Keratinocyte (primary cell): Measurements from ENCODE around the gene GPR85. TPM values are rescaled to one million over a fixed set of nuclear protein-coding genes. Genes with fewer than 3 reads are reported as not detected.
A peak's percentile ranks its signal among the peaks of the same experiment; 100 is the strongest.

Experiments used
- DNase-seq: peaks from one replicate; pipeline ENCODE4 v3.0.0-alpha.2; 2011; ENCODE audit warnings: low read depth, missing footprints, low spot score
- FAIRE-seq: peaks from 2 replicates; lab custom pipeline; 2011; peaks lifted over from hg19 to GRCh38; lab: Jason Lieb, UNC
- H2AFZ ChIP-seq: 2 replicates; pipeline ENCODE4 v1.6.0; 2012; ENCODE audit warnings: low read length, control low read depth, inconsistent platforms; ENCODE audit not compliant: control insufficient read depth
- H3K27ac ChIP-seq: 2 replicates; pipeline ENCODE4 v1.5.1; 2011; ENCODE audit warnings: low read length; ENCODE audit not compliant: control insufficient read depth, insufficient read depth
- H3K27me3 ChIP-seq: 3 replicates; pipeline ENCODE4 v1.6.0; 2011; ENCODE audit warnings: low read length; ENCODE audit not compliant: control insufficient read depth, insufficient read depth; ENCODE audit errors: extremely low read depth
- H3K36me3 ChIP-seq, 2 experiments: 2 replicates in 1 of 2; 3 replicates in 1 of 2; pipeline ENCODE4 v1.5.1; 2011; ENCODE audit warnings: low read length in 2 of 2, mild to moderate bottlenecking in 1 of 2; ENCODE audit not compliant: control insufficient read depth in 2 of 2, insufficient read depth in 2 of 2; ENCODE audit errors: extremely low read depth in 1 of 2
- H3K4me1 ChIP-seq: 3 replicates; pipeline ENCODE4 v1.5.1; 2011; ENCODE audit warnings: low read length; ENCODE audit not compliant: control insufficient read depth, insufficient read depth; ENCODE audit errors: extremely low read depth
- H3K4me2 ChIP-seq: 3 replicates; pipeline ENCODE4 v1.6.0; 2011; ENCODE audit warnings: low read depth, low read length; ENCODE audit not compliant: control insufficient read depth, insufficient read depth; ENCODE audit errors: extremely low read depth
- H3K4me3 ChIP-seq, 3 experiments: fragments of 200-600 bp in 1 of 3; sonication (generic) in 1 of 3; 2 replicates in 2 of 3; 3 replicates in 1 of 3; pipeline ENCODE4 v1.5.1; 2011 to 2016; ENCODE audit warnings: low read length in 3 of 3, mild to moderate bottlenecking in 3 of 3, control low read depth in 2 of 3, inconsistent platforms in 1 of 3, low read depth in 1 of 3, mixed read lengths in 1 of 3, mixed run types in 1 of 3, moderate library complexity in 1 of 3; ENCODE audit not compliant: control insufficient read depth in 2 of 3, insufficient read depth in 2 of 3; ENCODE audit errors: extremely low read depth in 1 of 3
- H3K79me2 ChIP-seq: 2 replicates; pipeline ENCODE4 v1.6.0; 2012; ENCODE audit warnings: low read length; ENCODE audit not compliant: control insufficient read depth, insufficient read depth
- H3K9ac ChIP-seq: 3 replicates; pipeline ENCODE4 v1.6.0; 2011; ENCODE audit warnings: low read length; ENCODE audit not compliant: control insufficient read depth, insufficient read depth; ENCODE audit errors: extremely low read depth
- H3K9me1 ChIP-seq: 3 replicates; pipeline ENCODE4 v1.6.0; 2011; ENCODE audit warnings: low read length; ENCODE audit not compliant: control insufficient read depth, insufficient read depth; ENCODE audit errors: extremely low read depth
- H3K9me3 ChIP-seq: 2 replicates; pipeline ENCODE4 v1.5.1; 2012; ENCODE audit warnings: low read depth, low read length; ENCODE audit not compliant: control insufficient read depth
- H4K20me1 ChIP-seq: 3 replicates; pipeline ENCODE4 v1.6.0; 2011; ENCODE audit warnings: low read length; ENCODE audit not compliant: control insufficient read depth, insufficient read depth; ENCODE audit errors: extremely low read depth
- CTCF ChIP-seq, 3 experiments: IDR thresholded peaks in 1 of 3; conservative IDR thresholded peaks in 1 of 3; optimal IDR thresholded peaks in 1 of 3; 2 replicates in 2 of 3; 3 replicates in 1 of 3; pipeline versions ENCODE3 to v1.5.1; 2011; ENCODE audit warnings: low read length in 3 of 3, mild to moderate bottlenecking in 3 of 3, moderate library complexity in 2 of 3, control low read depth in 1 of 3, inconsistent platforms in 1 of 3; ENCODE audit not compliant: insufficient read depth in 2 of 3; ENCODE audit errors: extremely low read depth in 1 of 3
- EZH2 ChIP-seq: IDR thresholded peaks from one replicate; pipeline ENCODE4 v1.6.1; 2012; ENCODE audit warnings: inconsistent platforms, mild to moderate bottlenecking, low read length, moderate library complexity
- dilution Hi-C: fragments of 300-500 bp; cut with MboI; formaldehyde crosslinking; loops from one replicate; pipeline ENCODE4 v1.7.0; 2020; ENCODE audit warnings: low sequenced_read_pairs; ENCODE audit not compliant: extremely low pct_ligation_motif_present
- polyA plus RNA-seq, 5 experiments: library from polyadenylated mRNA; depleted of rRNA in 3 of 5; stranded (reverse) in 3 of 5; stranded (forward) in 1 of 5; unstranded in 1 of 5; fragments of >200 nt; gene quantifications; 1 replicate in 1 of 5; 2 replicates in 3 of 5; 3 replicates in 1 of 5; pipeline versions ENCODE4 v1.2.1 to v1.2.3, GENCODE V29; 2011 to 2012; ENCODE audit warnings: missing spikeins in 2 of 5, low read depth in 1 of 5, low replicate concordance in 1 of 5

The GPR85 gene
- polyA plus RNA-seq, 1 donor (not counting 4 experiments of a cell fraction or from before 2014, with no cell fraction given) = 2.0 TPM

DNA sequence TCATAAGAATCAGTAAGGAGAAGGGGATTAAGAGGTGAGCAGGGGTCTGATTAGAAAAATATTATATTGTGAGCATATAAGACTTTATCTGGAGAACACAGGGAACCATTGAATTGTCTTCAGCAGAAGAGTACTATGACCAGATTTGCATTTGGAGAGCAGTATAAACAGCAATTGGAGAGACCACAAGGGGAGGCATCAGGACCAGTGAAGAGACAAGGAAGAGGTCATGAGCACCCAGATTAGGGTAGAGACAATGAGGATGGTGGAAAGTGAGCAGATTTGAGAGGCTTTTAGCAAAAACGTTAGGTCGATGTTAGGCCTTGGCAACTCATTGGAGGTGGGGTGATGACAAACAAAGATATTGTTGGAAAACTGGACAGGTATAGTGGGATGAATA lies 44.7 kb upstream of the GPR85 start:
- no peaks in the 10 kb centered on the region for H3K9me3 ChIP-seq
- no peaks in the 10 kb centered on the region for H3K9me1 ChIP-seq
- no peak overlapping the region for H3K27ac ChIP-seq
- no peak for DNase-seq
- H4K20me1 ChIP-seq = no peaks in the 10 kb centered on the region
- H3K27me3 ChIP-seq = no peaks in the 10 kb centered on the region
- no peak overlapping the region for H3K4me3 ChIP-seq
- H3K79me2 ChIP-seq = no peaks in the 10 kb centered on the region
- no peak for TF ChIP-seq CTCF (optimal IDR thresholded peaks at IDR 0.05 in 1 of 3, IDR thresholded peaks at IDR 0.05 in 1 of 3, conservative IDR thresholded peaks at IDR 0.05 in 1 of 3; ENCODE audit: extremely low read depth in 1 of 3, insufficient read depth in 2 of 3, low read length in 3 of 3)
- no peak overlapping the region for H3K9ac ChIP-seq
- no peak overlapping the region for H2AFZ ChIP-seq
- no peaks in the 10 kb centered on the region for H3K36me3 ChIP-seq
- dilution Hi-C loops = no loop called here
- no peaks in the 10 kb centered on the region for H3K4me1 ChIP-seq
- no peak for FAIRE-seq
- no peak overlapping the region for H3K4me2 ChIP-seq

DNA sequence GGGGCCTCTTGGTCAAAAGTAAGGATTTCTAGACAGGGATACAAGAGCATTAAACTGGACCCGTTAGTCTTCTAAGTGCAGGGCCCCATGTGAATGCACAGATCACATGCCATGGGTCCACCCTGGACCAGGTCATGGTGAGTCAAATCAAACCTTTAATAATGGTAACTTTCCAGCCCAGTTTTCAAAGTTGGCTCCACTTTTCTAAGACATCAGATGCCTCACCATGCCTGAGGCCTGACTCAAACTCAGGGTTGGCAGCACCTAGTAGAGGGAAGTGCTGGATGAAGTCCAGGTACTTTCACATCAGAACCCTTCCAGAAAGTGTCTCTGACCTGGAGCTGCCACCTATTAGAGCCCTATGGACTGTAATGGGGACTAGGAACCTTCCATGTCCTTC lies 41.4 kb upstream of the GPR85 start:
- Histone ChIP-seq H2AFZ (peak overlapping the region; percentile 2), H3K9ac (no peak overlapping the region), H3K27ac (no peak overlapping the region), H3K36me3 (no peaks in the 10 kb centered on the region), H3K9me3 (no peaks in the 10 kb centered on the region), H3K79me2 (no peaks in the 10 kb centered on the region), H3K27me3 (no peaks in the 10 kb centered on the region), H3K4me3 (no peak overlapping the region), H3K9me1 (no peaks in the 10 kb centered on the region), H3K4me2 (no peak overlapping the region), H3K4me1 (no peaks in the 10 kb centered on the region), H4K20me1 (no peaks in the 10 kb centered on the region)
- dilution Hi-C loops = no loop called here
- TF ChIP-seq CTCF (optimal IDR thresholded peaks at IDR 0.05 in 1 of 3, IDR thresholded peaks at IDR 0.05 in 1 of 3, conservative IDR thresholded peaks at IDR 0.05 in 1 of 3; ENCODE audit: extremely low read depth in 1 of 3, insufficient read depth in 2 of 3, low read length in 3 of 3) (no peak), EZH2 (no peak)
- no peak for DNase-seq
- FAIRE-seq = peak; percentile 56
